HepG2 (cell line): ENCODE data around the gene TMEM219. TPM values are rescaled to one million over a fixed set of nuclear protein-coding genes. Genes with fewer than 3 reads are reported as not detected.

Experiments used
- CHCHD3 ChIP-seq: sonication (generic); formaldehyde crosslinking; IDR thresholded peaks from 2 replicates; pipeline ENCODE4 v1.8.0; 2022; ENCODE audit warnings: mild to moderate bottlenecking, missing genetic modification reagents, moderate library complexity
- FIP1L1 ChIP-seq: fragments of 200-400 bp; formaldehyde crosslinking; IDR thresholded peaks from 2 replicates; pipeline ENCODE4 v1.6.1; 2018; ENCODE audit warnings: low read depth, mild to moderate bottlenecking, low read length, moderate library complexity, borderline replicate concordance; ENCODE audit not compliant: insufficient read depth
- MZF1 ChIP-seq: sonication (generic); formaldehyde crosslinking; IDR thresholded peaks from 2 replicates; pipeline ENCODE4 v1.8.1; 2023; ENCODE audit warnings: mild to moderate bottlenecking, missing genetic modification reagents, borderline replicate concordance
- NFKBIZ ChIP-seq: IDR thresholded peaks from 2 replicates; pipeline ENCODE4 v1.6.1; 2018; ENCODE audit warnings: missing genetic modification reagents, missing compliant biosample characterization
- NR2F1 ChIP-seq, 2 experiments: fragments of 450-650 bp in 1 of 2; formaldehyde crosslinking in 1 of 2; IDR thresholded peaks; 2 replicates each; pipeline versions ENCODE4 v1.5.0 to v1.6.1; 2016 to 2020; ENCODE audit warnings: mild to moderate bottlenecking in 1 of 2, missing compliant biosample characterization in 1 of 2, missing genetic modification reagents in 1 of 2, moderate library complexity in 1 of 2
- PHF8 ChIP-seq: sonication (generic); formaldehyde crosslinking; IDR thresholded peaks from 2 replicates; pipeline ENCODE4 v1.5.0; 2020; ENCODE audit warnings: missing genetic modification reagents
- PITX1 ChIP-seq: sonication (generic); formaldehyde crosslinking; IDR thresholded peaks from 2 replicates; pipeline ENCODE4 v1.5.1; 2020; ENCODE audit warnings: mild to moderate bottlenecking, missing genetic modification reagents
- RBAK ChIP-seq: sonication (generic); formaldehyde crosslinking; IDR thresholded peaks from 2 replicates; pipeline ENCODE4 v1.5.1; 2020; ENCODE audit warnings: mild to moderate bottlenecking, missing genetic modification reagents
- REPIN1 ChIP-seq: sonication (generic); formaldehyde crosslinking; IDR thresholded peaks from 2 replicates; pipeline ENCODE4 v1.8.0; 2022; ENCODE audit warnings: missing genetic modification reagents, low read depth, mild to moderate bottlenecking, borderline replicate concordance
- SKI ChIP-seq: fragments of 450-650 bp; IDR thresholded peaks from one replicate; pipeline ENCODE4 v1.6.1; 2018; ENCODE audit warnings: mild to moderate bottlenecking; ENCODE audit not compliant: partially characterized antibody
- SMC3 ChIP-seq: IDR thresholded peaks from 2 replicates; pipeline ENCODE4 v1.6.1; 2011; ENCODE audit warnings: low read length, improper control_type of control experiment
- TARDBP ChIP-seq: sonication (generic); formaldehyde crosslinking; IDR thresholded peaks from 2 replicates; pipeline ENCODE4 v1.8.0; 2022; ENCODE audit warnings: mild to moderate bottlenecking, missing genetic modification reagents
- ZNF160 ChIP-seq: sonication (generic); formaldehyde crosslinking; IDR thresholded peaks from 2 replicates; pipeline ENCODE4 v1.8.0; 2022; ENCODE audit warnings: mild to moderate bottlenecking, inconsistent platforms, missing genetic modification reagents
- ZNF3 ChIP-seq: IDR thresholded peaks from 2 replicates; pipeline ENCODE4 v1.7.0; 2017; ENCODE audit warnings: inconsistent platforms
- ZNF354B ChIP-seq: sonication (generic); formaldehyde crosslinking; IDR thresholded peaks from 2 replicates; pipeline ENCODE4 v1.8.0; 2022; ENCODE audit warnings: mild to moderate bottlenecking, missing genetic modification reagents
- ZNF563 ChIP-seq: sonication (generic); formaldehyde crosslinking; IDR thresholded peaks from 2 replicates; pipeline ENCODE4 v1.8.0; 2022; ENCODE audit warnings: mild to moderate bottlenecking, moderate library complexity, missing genetic modification reagents
- ZNF564 ChIP-seq: sonication (generic); formaldehyde crosslinking; IDR thresholded peaks from 2 replicates; pipeline ENCODE4 v1.8.1; 2023; ENCODE audit warnings: mild to moderate bottlenecking, missing genetic modification reagents
- ZNF577 ChIP-seq: sonication (generic); formaldehyde crosslinking; IDR thresholded peaks from 2 replicates; pipeline ENCODE4 v1.4.0; 2020; ENCODE audit warnings: mild to moderate bottlenecking, low read depth, missing genetic modification reagents, borderline replicate concordance
- ZNF660 ChIP-seq: sonication (generic); formaldehyde crosslinking; IDR thresholded peaks from 2 replicates; pipeline ENCODE4 v1.5.1; 2020; ENCODE audit warnings: mild to moderate bottlenecking, low read depth, missing genetic modification reagents, borderline replicate concordance
- ZNF850 ChIP-seq: sonication (generic); formaldehyde crosslinking; conservative IDR thresholded peaks from 2 replicates; pipeline ENCODE4 v1.9.0; 2021; ENCODE audit warnings: mild to moderate bottlenecking, missing genetic modification reagents
- ZZZ3 ChIP-seq: sonication (generic); formaldehyde crosslinking; IDR thresholded peaks from 2 replicates; pipeline ENCODE4 v1.4.0; 2020; ENCODE audit warnings: missing genetic modification reagents, mild to moderate bottlenecking, borderline replicate concordance
- polyA plus RNA-seq, 8 experiments: library from polyadenylated mRNA; depleted of rRNA in 3 of 8; stranded (reverse) in 7 of 8; unstranded in 1 of 8; fragments of >200 nt; fragmentation: Illumina TruSeq in 4 of 8; extraction: Trizol in 4 of 8; gene quantifications; 2 replicates each; pipeline versions ENCODE4 v1.2.1 to v1.2.3, GENCODE V29; 2011 to 2016; ENCODE audit warnings: low read depth in 4 of 8, missing spikeins in 1 of 8, mixed read lengths in 1 of 8; ENCODE audit not compliant: insufficient read depth in 1 of 8
- total RNA-seq, 5 experiments: library from RNA; depleted of rRNA; stranded (reverse); fragments of >200 nt; fragmentation: Illumina TruSeq; extraction: Trizol; gene quantifications; 2 replicates each; pipeline ENCODE4 v1.2.3, GENCODE V29; 2016; ENCODE audit warnings: low read depth in 1 of 5
- TF ChIP-seq, protein P1 (sequence below): sonication (generic); formaldehyde crosslinking; IDR thresholded peaks from 2 replicates; pipeline ENCODE4 v1.5.1; 2020; ENCODE audit warnings: mild to moderate bottlenecking, missing genetic modification reagents, borderline replicate concordance
- TF ChIP-seq, protein P2 (sequence below): fragments of 450-650 bp; IDR thresholded peaks from 2 replicates; pipeline ENCODE4 v1.6.1; 2017
- TF ChIP-seq, protein P3 (sequence below): sonication (generic); IDR thresholded peaks from 2 replicates; pipeline ENCODE4 v1.6.1; 2016; ENCODE audit warnings: low read depth, borderline replicate concordance

The TMEM219 gene
- total and polyA plus RNA-seq, 2 of the 13 experiments (the other 11 are each of a cell fraction or from before 2014, with no cell fraction given) = 105 to 115 TPM

GRCh38 chr16:29995324-29995910, 33.5 kb downstream of the TMEM219 start, which contains the start of gene HIRIP3 (continued):
- TF ChIP-seq, protein P1, sequence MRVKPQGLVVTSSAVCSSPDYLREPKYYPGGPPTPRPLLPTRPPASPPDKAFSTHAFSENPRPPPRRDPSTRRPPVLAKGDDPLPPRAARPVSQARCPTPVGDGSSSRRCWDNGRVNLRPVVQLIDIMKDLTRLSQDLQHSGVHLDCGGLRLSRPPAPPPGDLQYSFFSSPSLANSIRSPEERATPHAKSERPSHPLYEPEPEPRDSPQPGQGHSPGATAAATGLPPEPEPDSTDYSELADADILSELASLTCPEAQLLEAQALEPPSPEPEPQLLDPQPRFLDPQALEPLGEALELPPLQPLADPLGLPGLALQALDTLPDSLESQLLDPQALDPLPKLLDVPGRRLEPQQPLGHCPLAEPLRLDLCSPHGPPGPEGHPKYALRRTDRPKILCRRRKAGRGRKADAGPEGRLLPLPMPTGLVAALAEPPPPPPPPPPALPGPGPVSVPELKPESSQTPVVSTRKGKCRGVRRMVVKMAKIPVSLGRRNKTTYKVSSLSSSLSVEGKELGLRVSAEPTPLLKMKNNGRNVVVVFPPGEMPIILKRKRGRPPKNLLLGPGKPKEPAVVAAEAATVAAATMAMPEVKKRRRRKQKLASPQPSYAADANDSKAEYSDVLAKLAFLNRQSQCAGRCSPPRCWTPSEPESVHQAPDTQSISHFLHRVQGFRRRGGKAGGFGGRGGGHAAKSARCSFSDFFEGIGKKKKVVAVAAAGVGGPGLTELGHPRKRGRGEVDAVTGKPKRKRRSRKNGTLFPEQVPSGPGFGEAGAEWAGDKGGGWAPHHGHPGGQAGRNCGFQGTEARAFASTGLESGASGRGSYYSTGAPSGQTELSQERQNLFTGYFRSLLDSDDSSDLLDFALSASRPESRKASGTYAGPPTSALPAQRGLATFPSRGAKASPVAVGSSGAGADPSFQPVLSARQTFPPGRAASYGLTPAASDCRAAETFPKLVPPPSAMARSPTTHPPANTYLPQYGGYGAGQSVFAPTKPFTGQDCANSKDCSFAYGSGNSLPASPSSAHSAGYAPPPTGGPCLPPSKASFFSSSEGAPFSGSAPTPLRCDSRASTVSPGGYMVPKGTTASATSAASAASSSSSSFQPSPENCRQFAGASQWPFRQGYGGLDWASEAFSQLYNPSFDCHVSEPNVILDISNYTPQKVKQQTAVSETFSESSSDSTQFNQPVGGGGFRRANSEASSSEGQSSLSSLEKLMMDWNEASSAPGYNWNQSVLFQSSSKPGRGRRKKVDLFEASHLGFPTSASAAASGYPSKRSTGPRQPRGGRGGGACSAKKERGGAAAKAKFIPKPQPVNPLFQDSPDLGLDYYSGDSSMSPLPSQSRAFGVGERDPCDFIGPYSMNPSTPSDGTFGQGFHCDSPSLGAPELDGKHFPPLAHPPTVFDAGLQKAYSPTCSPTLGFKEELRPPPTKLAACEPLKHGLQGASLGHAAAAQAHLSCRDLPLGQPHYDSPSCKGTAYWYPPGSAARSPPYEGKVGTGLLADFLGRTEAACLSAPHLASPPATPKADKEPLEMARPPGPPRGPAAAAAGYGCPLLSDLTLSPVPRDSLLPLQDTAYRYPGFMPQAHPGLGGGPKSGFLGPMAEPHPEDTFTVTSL = no peak
- no peak for TF ChIP-seq SMC3
- TF ChIP-seq, protein P2, sequence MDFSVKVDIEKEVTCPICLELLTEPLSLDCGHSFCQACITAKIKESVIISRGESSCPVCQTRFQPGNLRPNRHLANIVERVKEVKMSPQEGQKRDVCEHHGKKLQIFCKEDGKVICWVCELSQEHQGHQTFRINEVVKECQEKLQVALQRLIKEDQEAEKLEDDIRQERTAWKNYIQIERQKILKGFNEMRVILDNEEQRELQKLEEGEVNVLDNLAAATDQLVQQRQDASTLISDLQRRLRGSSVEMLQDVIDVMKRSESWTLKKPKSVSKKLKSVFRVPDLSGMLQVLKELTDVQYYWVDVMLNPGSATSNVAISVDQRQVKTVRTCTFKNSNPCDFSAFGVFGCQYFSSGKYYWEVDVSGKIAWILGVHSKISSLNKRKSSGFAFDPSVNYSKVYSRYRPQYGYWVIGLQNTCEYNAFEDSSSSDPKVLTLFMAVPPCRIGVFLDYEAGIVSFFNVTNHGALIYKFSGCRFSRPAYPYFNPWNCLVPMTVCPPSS = no peak
- no peak; the same call in 1 of the 2 replicates for TF ChIP-seq TARDBP (CRISPR knock-in tag)
- TF ChIP-seq ZNF563 (CRISPR knock-in tag) = peak; percentile 87; the same call in 1 of the 2 replicates
- TF ChIP-seq ZNF354B = no peak
- no peak for TF ChIP-seq CHCHD3 (CRISPR knock-in tag)
- TF ChIP-seq ZNF577 (CRISPR knock-in tag) = no peak
- no peak for TF ChIP-seq RBAK (CRISPR knock-in tag)
- no peak for TF ChIP-seq MZF1
- TF ChIP-seq ZNF3 (CRISPR knock-in tag) = 0 out of 2 replicates have a peak, but pooled peaks have one; percentile 58
- no peak; the same call in 1 of the 2 replicates for TF ChIP-seq ZNF160
- TF ChIP-seq, protein P3, sequence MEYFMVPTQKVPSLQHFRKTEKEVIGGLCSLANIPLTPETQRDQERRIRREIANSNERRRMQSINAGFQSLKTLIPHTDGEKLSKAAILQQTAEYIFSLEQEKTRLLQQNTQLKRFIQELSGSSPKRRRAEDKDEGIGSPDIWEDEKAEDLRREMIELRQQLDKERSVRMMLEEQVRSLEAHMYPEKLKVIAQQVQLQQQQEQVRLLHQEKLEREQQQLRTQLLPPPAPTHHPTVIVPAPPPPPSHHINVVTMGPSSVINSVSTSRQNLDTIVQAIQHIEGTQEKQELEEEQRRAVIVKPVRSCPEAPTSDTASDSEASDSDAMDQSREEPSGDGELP = no peak
- TF ChIP-seq ZNF850 (CRISPR knock-in tag) = no peak
- peak; percentile 81; the same call in 1 of the 2 replicates for TF ChIP-seq FIP1L1
- TF ChIP-seq REPIN1 (CRISPR knock-in tag) = no peak
- no peak for TF ChIP-seq ZZZ3 (CRISPR knock-in tag)
- TF ChIP-seq ZNF660 (CRISPR knock-in tag) = no peak
- TF ChIP-seq SKI = no peak
- TF ChIP-seq NFKBIZ (CRISPR knock-in tag) = no peak
- no peak for TF ChIP-seq NR2F1 (CRISPR knock-in tag; IDR thresholded peaks at IDR 0.05)
- TF ChIP-seq PITX1 (CRISPR knock-in tag) = peak; percentile 36
- TF ChIP-seq ZNF564 (CRISPR knock-in tag) = no peak
- TF ChIP-seq PHF8 (CRISPR knock-in tag) = no peak
